DMS53 treated with DMSO at 0.1 percent for 48 hours (cell line): ENCODE measurements around the gene TSPEAR.
"Not testable (repeated sequence)": the region's sequence is repeated elsewhere in the genome, so short reads cannot be mapped to it uniquely, and the experiment has no call there.

Experiments used
- DNase-seq: peaks from one replicate; lab custom pipeline; 2025; ENCODE audit not compliant: unreplicated experiment; lab: John Stamatoyannopoulos, UW

Gene TSPEAR

DNA sequence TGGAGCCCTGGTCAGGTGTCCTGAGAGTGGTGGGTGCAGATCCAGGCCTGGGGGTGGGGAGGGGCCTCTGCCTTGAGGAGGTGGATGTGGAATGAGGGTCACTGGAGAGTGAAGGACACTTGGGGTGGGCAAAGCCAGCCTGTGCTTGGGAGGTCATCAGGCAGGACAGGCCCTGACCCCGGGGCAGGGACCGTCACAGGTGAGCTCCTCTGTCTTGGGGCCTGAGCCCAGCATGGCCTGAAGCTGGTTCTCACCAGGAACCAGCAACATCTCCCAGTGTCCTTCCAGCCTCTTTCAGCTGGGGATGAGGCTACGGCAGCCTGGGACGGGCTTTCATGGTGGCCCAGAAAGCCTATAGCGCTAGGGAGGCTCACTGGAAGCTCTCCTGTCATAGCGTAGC lies 159.2 kb downstream of the TSPEAR start:
- DNase-seq = no peak

DNA sequence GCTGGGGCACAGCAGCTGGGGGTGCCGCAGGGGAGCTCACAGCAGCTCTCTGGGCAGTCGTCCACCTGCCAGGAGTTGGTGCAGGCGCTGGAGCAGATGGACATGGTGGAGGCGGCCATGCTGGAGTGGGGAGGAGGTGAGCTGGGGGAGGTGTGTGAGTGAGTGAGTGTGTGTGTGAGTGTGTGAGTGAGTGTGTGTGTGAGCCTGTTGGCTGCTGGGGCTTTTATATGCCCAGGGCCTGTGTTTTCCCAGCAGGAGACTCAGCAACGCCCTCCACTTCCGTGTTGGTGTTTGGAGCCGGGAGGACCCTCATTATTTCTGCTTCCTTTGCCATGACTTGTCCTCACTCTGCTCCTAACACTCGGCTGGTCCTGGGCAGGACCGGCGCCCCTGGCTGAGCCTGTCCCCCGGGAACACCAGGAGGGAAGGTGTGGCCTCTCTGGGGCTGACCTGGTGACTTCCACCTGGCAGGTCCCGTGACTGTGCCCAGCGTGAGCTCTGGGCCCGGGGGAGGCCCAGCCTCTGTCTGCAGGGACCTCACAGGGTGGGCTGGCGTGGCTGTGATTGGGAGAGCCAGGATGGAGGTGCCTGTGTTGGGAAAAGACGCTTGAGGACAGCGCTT lies 159.9 kb downstream of the TSPEAR start, which contains the start of gene KRTAP10-2:
KRTAP10-2 (minus strand) TSS at position 166 of the 622 bp plus-strand sequence; CDS start at position 119, 47 bp downstream.
- DNase-seq = no peak

DNA sequence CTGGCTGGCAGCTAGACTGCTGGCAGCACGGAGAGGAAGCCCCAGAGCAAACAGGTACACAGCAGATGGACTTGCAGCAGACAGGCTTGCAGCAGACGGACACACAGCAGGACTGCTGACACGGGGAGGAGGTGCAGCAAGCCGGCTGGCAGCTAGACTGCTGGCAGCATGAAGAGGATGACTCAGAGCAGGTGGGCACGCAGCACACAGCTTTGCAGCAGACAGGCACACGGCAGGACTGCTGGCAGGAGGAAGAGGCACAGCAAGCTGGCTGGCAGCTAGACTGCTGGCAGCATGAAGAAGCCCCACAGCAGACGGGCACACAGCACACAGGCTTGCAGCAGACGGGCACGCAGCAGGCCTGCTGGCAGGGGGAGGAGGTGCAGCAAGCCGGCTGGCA lies 160.6 kb downstream of the TSPEAR start:
- no peak for DNase-seq

DNA sequence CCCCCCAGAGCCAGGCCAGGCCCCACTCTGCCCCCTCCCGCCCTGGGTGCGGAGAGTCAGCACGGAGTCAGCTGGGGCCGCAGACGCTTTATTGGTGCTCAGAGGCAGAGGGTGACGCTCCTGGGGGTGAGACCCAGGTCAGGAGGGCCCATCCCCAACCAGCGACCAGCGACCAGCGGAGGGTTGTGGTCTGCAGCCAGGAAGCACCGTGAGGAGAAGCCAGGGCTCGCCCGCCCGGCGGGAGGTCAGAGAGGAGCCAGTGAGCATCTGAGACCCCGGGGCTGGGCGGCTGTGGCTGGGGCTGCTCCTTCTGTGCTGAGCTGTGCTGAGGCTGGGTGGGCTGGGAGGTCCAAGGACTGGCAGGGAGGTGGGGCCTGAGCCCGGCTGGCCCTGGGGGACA lies 161.1 kb downstream of the TSPEAR start:
- DNase-seq = not testable (repeated sequence)

DNA sequence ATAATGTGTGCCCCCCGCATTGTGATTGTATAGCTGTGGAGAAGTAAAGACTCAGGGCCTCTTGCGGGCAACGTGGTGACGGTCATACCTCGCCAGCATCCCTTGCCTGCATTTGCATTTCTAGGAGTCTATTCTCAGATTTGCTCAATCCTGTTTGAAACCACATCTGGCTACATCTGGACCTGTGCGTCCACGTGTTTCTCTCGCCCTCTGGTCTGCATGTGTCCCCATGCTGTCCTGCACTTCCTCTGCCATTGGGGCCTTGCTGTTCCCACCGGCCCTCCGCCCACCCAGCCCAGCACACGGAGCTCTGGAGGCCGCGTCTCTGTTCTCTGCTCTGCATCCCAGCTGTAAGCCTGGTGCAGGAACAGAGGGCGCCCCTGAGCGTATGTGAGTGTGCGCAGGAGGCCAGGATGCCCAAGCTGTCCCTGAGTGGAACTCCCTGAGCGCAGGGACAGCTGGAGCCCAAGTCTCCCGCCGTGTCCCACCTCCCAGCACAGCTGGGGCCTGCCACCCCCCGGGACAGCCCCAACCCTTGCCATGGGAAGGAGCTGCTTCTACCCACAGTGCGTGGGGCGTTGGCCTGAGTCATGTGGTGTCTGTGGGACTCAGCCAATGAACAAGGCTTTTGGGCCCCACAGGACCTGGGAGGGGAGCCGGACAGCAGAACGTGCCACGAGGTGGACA lies 161.7 kb downstream of the TSPEAR start:
- no peak for DNase-seq

DNA sequence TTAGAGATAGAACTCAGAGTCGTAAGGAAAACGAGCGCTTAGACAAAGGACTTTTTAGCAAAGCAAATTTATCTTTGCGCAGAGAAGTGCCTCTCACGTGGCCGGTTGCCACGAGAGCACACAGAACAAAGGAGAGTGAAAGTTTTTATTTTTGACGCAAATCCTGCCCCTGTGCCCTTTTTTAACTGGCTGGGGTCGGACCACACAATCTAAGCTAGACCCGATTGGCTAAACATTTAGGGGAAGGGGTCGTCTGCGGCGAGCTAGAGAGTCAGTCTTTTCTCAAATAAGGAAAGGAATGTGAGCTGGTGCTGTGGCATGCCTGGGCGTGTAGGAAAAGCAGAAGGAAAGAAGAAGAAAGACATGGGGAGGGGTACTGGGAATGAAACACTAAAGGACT lies 162.4 kb downstream of the TSPEAR start:
- no peak for DNase-seq

DNA sequence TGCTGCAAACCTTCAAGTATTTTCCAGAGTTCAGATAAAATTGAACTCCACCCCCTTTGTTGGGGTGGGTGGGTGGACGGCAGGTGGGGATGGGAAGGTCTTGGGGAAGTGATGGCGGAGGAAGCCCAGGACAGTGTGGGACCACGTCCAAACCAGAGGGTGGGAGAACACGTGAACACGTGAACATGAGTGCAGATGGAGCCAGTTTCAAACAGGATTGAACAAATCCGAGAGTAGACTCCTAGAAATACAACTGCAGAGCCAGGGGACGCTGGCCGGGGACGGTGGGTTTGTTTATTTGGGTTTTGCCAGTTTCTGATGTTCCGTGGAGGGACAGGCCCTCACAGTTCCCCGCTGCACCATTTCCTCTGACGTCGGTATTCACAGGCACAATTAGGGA lies 163.0 kb downstream of the TSPEAR start:
- DNase-seq = no peak

DNA sequence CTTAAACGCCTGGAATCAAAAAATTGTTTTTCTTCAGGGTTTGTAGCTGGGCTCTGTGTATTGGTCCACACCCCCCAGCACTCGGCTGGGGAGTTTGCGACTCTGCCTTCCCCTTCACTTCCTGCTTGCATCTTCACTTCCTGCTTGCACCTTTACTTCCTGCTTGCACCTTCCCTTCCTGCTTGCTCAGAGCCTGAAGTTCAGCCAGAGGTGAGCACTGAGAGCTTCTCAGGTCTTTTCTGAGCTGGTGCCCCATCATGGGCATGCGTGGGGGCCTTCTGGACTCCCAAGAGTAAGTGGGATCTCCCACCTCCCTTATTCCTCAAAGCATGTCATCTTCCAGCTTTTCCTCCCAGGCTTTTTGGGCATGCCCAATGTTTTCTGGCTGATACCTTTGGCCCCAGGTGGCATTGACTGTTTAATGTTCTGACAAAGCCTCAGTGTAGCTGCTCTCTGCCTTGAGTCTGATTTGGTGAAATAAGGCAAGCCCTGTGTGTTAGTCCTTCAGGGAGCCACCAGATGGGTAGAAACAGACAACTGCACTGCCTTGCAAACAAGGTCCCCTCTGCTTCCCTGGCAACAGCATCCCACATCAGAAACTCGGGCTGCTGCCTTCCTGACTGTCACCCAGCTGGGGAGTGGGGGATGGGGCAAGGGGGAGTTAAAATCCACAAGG lies 163.6 kb downstream of the TSPEAR start:
- DNase-seq = no peak

DNA sequence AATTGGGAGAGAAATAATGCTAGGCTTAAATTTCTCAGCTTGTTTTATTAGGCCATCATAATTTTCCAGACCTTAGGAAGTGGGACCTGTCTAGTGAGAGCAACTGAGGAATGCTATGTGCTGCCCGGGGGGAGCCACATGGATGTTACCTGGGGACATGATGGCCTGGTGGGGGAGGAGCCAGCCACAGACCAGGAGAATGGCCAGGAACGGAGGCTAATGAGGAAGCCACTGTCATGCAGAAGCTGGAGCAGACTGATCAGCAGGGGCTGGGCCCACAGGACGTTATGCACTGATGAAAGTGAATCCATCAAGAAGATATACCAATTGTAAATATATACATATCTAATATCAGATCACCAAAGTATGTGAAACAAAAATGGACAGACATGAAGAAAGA lies 166.8 kb downstream of the TSPEAR start:
- no peak for DNase-seq

DNA sequence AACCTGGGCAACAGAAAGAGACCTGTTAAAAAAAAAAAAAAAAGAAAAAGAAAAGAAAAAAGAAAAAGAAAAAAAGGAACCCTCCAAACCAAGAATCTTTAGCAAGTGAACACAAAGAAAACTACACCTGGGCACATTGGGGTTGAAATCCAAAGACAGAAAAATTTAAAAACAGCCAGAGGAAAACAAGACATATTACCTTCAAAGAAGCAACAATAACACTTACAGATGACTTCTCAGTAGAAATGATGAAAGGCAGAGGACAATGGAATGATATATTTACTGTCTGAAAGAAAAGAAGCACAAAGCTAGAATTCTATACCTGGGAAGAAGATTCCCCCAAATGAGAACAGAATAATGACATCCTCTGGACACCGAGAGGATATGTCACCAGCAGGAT lies 168.7 kb downstream of the TSPEAR start:
- DNase-seq = no peak

DNA sequence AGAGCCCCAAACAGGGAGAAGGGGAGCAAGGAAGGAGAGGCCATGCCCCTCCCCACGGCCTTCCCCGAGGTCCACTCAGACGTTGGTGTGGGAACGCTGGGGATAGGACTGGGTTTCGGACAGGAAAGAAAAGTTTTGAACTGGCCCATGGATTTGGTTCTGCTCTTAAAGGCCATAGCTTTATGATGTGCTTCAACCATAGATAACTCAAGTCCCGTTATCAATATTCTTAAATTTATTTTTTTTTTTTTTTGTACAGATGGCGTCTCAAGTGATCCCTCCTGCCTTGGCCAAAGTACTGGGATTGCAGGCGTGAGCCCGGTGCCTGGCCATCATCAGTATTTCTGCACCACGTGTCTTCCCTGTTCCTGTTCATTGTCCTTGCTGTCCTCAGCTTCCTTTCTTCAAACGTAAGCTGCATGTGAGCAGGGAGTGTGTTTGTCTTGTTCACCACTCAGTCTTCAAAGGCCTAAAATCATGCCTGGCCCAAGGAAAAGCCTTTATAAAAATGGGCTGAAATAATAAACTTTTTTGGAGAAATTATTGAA lies 170.6 kb downstream of the TSPEAR start:
- no peak for DNase-seq

DNA sequence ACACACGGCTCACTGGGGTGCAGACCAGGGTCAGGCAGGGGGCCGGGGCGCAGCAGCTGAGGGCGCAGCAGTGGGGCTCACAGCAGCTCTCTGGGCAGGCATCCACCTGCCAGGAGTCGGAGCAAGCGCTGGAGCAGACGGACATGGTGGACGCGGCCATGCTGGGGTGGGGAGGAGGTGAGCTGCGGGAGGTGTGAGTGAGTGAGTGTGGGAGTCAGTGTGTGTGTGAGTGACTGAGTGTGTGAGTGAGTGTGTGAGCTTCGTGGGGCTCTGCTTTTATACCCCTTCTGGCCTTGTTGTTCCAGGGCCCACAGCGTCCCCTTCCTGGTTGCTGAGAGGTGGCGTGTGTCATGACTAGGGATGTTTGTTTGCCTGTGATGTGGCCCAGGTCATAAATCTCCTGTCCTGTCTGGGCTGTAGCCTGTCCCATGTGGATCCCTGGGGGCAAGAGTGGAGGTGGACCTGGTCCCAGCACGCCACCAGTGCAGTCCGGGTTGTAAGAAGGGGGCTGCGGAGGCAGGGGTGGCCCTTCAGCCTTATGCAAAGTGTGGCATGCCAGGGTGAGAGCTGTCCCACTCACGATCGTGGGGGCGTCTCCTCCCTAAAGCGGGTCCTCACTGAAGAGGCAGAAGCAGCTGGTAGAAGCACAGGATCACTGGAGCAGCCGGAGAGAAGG lies 171.2 kb downstream of the TSPEAR start, which contains the start of gene KRTAP10-1:
KRTAP10-1 (minus strand) TSS at position 205 of the 676 bp plus-strand sequence; CDS start at position 160, 45 bp downstream.
- DNase-seq = no peak

DNA sequence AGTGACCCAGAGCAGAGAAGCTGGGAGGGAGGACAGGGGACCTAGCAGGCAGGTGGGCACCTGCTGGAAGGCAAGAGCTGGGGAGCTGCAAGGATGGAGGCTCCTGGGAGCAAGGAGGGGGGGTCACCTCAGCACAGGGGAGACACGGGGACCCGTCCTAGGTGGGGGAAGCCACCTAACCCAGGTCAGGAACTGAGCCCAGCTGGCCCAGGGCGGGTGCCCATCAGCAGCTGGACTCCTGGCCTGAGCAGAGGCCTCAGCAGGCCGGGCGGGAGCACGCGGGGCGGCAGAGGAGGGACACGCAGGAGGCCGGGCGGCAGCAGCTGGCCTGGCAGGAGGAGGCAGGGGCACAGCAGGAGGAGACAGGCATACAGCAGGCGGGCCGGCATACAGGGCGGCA lies 172.3 kb downstream of the TSPEAR start:
- no peak for DNase-seq

DNA sequence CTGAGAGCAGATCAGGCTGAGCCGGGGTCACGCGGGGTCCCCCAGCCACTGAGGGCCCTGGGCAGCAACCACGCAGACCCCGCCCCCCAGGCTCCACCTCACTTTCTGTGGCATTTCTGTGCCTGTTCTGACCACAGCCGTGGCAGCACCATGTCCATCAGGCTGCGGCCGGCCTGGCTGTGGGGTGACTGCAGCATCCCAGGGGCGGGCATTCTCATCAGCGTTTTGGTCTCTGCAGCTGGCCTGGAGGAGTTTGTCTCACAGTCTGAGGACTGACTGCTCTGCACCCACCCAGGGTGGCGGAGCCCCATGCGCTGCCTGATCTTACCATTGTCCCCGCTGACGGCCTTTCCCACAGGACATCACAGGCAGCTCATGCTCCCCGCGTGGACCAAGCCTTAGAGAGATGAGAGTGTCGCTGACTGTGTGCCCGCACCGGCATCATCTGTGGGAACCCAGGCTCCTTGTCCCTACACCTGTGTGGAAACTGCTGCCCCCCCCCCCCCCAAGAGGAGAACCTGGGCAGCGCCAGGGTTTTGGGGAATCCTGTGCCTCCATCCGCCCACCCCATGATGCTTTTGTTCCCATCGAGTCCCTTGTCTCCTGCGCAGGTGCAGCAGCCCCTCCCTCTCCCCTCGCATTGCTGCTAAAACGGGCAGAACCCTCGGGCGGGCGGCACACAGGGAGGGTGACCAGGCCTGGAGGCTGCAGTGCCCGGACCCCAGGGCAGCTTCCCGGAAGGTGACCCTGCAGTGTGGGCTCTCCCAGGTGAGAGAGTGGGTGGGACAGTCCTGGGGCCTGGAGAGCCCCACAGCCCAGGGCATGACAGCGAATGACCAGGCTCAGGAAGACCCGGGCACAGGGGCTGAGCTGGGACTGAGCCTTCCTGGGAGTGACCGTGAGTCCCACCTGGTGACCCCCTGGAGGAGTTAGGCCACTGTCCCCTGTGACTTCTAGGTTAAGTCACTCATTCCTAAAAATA lies 173.2 kb downstream of the TSPEAR start:
- no peak for DNase-seq

DNA sequence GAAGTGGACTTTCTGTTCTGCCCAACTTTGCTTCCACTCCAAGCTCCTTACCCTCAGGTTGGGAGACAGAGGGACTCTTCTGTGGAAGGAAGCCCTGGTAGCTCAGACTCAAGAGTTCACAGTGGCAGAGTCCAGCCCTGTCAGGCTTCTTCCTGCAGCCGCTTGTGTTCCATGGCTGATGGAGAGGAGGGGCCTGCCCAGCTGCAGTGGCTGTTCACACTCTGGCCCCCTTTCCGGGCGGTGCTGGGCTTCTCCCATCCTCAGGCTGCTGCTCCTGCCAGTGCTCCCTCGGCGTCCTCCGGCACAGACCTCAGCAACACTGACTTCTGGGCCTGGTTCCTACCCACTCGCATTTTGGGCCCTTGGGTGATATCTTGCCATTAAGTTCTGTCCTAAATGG lies 175.4 kb downstream of the TSPEAR start:
- DNase-seq = no peak

DNA sequence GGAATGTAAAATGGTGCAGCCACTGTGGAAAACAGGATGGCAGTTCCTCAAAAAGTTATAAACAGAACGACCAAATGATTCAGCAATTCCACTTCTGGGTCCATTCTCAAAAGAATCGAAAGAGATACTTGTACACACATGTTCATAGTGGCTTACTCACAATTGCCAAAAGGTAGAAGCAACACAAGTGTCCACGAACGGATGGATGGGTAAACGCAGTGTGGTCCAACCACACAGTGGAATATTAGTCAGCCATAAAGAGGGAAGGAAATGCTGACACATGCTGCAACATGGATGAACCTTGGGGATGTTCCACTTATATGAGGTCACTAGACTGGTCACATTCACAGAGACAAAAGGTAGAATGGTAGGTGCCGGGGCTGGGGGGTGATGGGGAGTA lies 176.7 kb downstream of the TSPEAR start:
- no peak for DNase-seq

DNA sequence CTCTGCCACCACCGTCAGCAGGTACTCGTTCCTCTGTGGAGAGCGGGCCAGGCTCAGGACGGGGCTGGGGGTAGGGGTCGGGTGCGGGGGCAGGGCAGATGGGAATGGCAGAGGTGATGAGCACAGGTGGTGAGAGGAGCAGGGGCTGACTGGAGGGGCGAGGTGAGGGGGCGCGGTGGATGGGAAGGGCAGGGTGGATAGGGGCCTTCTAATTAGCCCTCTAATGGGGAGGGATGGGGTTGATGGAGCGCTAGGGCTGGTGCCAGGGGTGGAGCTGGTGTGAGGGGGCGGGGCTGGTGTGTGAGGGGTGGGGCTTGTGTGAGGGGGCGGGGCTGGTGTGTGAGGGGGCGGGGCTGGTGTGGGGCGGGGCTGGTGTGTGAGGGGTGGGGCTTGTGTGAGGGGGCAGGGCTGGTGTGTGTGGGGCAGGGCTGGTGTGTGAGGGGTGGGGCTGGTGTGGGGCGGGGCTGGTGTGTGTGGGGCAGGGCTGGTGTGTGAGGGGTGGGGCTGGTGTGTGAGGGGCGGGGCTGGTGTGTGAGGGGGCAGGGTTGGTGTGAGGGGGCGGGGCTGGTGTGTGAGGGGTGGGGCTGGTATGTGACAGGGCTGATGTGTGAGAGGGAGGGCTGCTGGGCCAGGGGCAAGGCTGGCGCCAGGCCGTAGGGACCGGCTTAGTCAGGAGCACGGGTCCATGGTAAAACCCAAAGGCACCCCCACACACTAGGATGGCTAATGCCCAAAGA lies 177.3 kb downstream of the TSPEAR start:
- DNase-seq = no peak

DNA sequence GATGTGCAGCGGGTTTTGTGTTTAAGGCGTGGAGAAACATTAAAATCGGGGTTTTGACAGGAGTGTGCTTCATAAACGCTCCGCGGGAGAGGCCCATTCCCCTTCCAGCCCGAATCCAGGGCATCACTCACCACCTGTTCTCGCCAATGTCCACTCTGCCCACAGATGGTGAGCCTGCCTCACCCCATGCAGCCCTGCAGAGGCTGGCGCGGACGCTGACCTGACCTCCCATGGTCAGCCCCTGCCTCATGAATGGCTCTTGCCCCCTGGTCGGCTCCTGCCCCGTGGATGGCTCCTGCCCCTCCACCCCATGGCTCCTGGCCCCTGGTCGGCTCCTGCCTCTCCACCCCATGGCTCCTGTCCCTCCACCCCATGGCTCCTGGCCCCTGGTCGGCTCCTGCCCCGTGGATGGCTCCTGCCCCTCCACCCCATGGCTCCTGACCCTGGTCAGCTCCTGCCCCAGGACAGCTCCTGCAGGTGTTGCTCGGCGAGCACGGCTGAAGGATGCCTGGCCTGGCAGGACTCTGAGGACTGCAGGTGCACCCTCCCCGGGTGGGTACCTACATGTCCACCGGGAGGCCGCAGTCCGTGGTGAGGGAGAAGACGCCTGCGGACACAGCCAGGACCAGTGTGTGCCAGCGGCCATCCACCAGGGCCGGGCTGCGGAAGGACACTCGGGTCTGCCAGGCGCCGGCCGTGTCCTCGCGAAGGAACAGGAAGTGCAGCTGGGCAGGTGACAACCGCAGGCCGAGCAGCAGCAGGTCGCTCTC lies 178.1 kb downstream of the TSPEAR start:
- DNase-seq = no peak

DNA sequence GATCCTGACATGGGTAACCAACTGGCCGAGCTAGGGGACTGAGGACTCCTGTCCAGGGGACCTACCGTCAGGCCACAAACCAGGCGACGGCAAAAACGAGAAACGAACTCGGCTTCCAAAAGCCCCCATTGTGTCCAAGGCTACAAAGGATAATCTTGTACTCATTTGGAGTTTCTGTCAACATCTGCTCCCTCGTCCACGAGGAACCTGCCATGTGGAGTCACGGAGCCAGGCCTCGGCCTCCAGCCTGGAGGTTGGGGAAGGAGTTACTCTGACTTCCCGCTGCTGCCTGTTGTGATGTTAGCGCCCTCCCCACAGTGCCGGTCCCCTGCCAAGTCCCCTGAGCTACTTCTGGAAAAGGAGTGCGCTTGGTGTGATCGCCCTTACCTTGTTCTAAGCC lies 178.7 kb downstream of the TSPEAR start:
- DNase-seq = no peak
